NCI-H2227 (cell line): Measurements from ENCODE around the gene MYO1C.
"Not testable (repeated sequence)": the region's sequence is repeated elsewhere in the genome, so short reads cannot be mapped to it uniquely, and the experiment has no call there.

Experiments used
- DNase-seq: peaks from one replicate; lab custom pipeline; 2025; ENCODE audit not compliant: unreplicated experiment; lab: John Stamatoyannopoulos, UW

Gene MYO1C

GRCh38 chr17:1508709-1509108 is 16.2 kb upstream of the MYO1C start:
- DNase-seq = not testable (repeated sequence)

GRCh38 chr17:1506649-1507267 is 14.3 kb upstream of the MYO1C start:
- no peak for DNase-seq

GRCh38 chr17:1505586-1505985 is 13.1 kb upstream of the MYO1C start:
- DNase-seq = no peak

- no peak for DNase-seq
Measured at GRCh38 chr17:1504866-1505265, 12.4 kb upstream of the MYO1C start.

- DNase-seq = no peak
Measured at GRCh38 chr17:1503699-1504098, 11.2 kb upstream of the MYO1C start.

- DNase-seq = no peak
Measured at GRCh38 chr17:1498869-1499268, 6.4 kb upstream of the MYO1C start.

GRCh38 chr17:1498233-1498632 is 5.7 kb upstream of the MYO1C start:
- DNase-seq = no peak

- no peak for DNase-seq
Measured at GRCh38 chr17:1497831-1498230, 5.3 kb upstream of the MYO1C start.

- DNase-seq = no peak
Measured at GRCh38 chr17:1496869-1497268, 4.4 kb upstream of the MYO1C start.

GRCh38 chr17:1495265-1495989 is 2.9 kb upstream of the MYO1C start:
- DNase-seq = no peak

- DNase-seq = no peak
Measured at GRCh38 chr17:1494736-1495253, 2.3 kb upstream of the MYO1C start.

- DNase-seq = no peak
Measured at GRCh38 chr17:1494203-1494602, 1.7 kb upstream of the MYO1C start.

GRCh38 chr17:1493291-1493980 is 950 bp upstream of the MYO1C start:
- DNase-seq = no peak

- DNase-seq = peak; percentile 58
Measured at GRCh38 chr17:1491443-1492248, 840 bp downstream of the MYO1C start.

GRCh38 chr17:1490643-1491442 is 1.6 kb downstream of the MYO1C start:
- peak; percentile 67 for DNase-seq

GRCh38 chr17:1488826-1489270 is 3.6 kb downstream of the MYO1C start:
- no peak for DNase-seq

GRCh38 chr17:1487939-1488825 is 4.3 kb downstream of the MYO1C start:
- peak; percentile 90 for DNase-seq

GRCh38 chr17:1486802-1487695 is 5.4 kb downstream of the MYO1C start:
- DNase-seq = peak; percentile 14
